Calu3 (cell line): Measurements from ENCODE around the gene DLGAP1. TPM values are rescaled to one million over a fixed set of nuclear protein-coding genes. Genes with fewer than 3 reads are reported as not detected.

Source experiments
- BruUV-seq: library from RNA; stranded (reverse); fragments of 400-500 nt; replicated peaks from 2 replicates; lab custom pipeline; 2021; lab: Mats Ljungman, UMichigan
- CTCF ChIA-PET: fragments of 300-600 bp; sonication (Branson Sonifier 250); formaldehyde crosslinking; loops from one replicate; lab custom pipeline; 2022; ENCODE audit warnings: antibody characterized with exemption; lab: Charles Lee
- DNase-seq: peaks from one replicate; pipeline ENCODE4 v3.0.0; 2022
- H3K27ac Mint-ChIP-seq: one replicate; pipeline ENCODE4 v1.8.0; 2022; ENCODE audit warnings: mixed read lengths; ENCODE audit not compliant: unreplicated experiment
- H3K27me3 Mint-ChIP-seq: one replicate; pipeline ENCODE4 v1.8.0; 2022; ENCODE audit warnings: mixed read lengths; ENCODE audit not compliant: unreplicated experiment
- H3K36me3 Mint-ChIP-seq: one replicate; pipeline ENCODE4 v1.8.0; 2022; ENCODE audit warnings: mild to moderate bottlenecking, moderate library complexity, mixed read lengths; ENCODE audit not compliant: insufficient read depth, unreplicated experiment
- H3K4me1 Mint-ChIP-seq: one replicate; pipeline ENCODE4 v1.8.0; 2022; ENCODE audit warnings: mild to moderate bottlenecking, low read depth, mixed read lengths; ENCODE audit not compliant: unreplicated experiment
- H3K4me3 Mint-ChIP-seq: one replicate; pipeline ENCODE4 v1.8.0; 2022; ENCODE audit warnings: mild to moderate bottlenecking, low read depth, moderate library complexity, mixed read lengths; ENCODE audit not compliant: unreplicated experiment
- H3K9me3 Mint-ChIP-seq: one replicate; pipeline ENCODE4 v1.8.0; 2022; ENCODE audit warnings: low read depth, mixed read lengths; ENCODE audit not compliant: unreplicated experiment
- intact Hi-C: fragments of 100-400 bp; cut with micrococcal nuclease; formaldehyde crosslinking; loops from one replicate; pipeline ENCODE4 v1.10.0; 2022; ENCODE audit not compliant: unreplicated experiment
- total RNA-seq: library from RNA; stranded (reverse); gene quantifications from 2 replicates; pipeline ENCODE4 v1.2.3, GENCODE V29; 2022
- TF ChIP-seq, protein P1 (sequence below): fragments of 200-600 bp; IDR thresholded peaks from one replicate; pipeline ENCODE4 v1.8.0; 2022; ENCODE audit warnings: antibody characterized with exemption; ENCODE audit not compliant: unreplicated experiment

DLGAP1 gene
- total RNA-seq, 1 experiment from 2014 or later, result 9.0 TPM

GRCh38 chr18:4406856-4407255, 48.3 kb downstream of the DLGAP1 start:
- no peak for DNase-seq
- TF ChIP-seq, protein P1, sequence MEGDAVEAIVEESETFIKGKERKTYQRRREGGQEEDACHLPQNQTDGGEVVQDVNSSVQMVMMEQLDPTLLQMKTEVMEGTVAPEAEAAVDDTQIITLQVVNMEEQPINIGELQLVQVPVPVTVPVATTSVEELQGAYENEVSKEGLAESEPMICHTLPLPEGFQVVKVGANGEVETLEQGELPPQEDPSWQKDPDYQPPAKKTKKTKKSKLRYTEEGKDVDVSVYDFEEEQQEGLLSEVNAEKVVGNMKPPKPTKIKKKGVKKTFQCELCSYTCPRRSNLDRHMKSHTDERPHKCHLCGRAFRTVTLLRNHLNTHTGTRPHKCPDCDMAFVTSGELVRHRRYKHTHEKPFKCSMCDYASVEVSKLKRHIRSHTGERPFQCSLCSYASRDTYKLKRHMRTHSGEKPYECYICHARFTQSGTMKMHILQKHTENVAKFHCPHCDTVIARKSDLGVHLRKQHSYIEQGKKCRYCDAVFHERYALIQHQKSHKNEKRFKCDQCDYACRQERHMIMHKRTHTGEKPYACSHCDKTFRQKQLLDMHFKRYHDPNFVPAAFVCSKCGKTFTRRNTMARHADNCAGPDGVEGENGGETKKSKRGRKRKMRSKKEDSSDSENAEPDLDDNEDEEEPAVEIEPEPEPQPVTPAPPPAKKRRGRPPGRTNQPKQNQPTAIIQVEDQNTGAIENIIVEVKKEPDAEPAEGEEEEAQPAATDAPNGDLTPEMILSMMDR, result no peak
- intact Hi-C loops, result no loop called here
- H3K27me3 Mint-ChIP-seq, result no peaks in the 10 kb centered on the region
- H3K36me3 Mint-ChIP-seq, result no peaks in the 10 kb centered on the region
- H3K4me1 Mint-ChIP-seq, result no peaks in the 10 kb centered on the region
- no peak overlapping the region for H3K27ac Mint-ChIP-seq
- peaks cover 3% of the 10 kb centered on the region for H3K9me3 Mint-ChIP-seq
- no TSS peak for BruUV-seq
- CTCF ChIA-PET, result no interaction called here
- no peak overlapping the region for H3K4me3 Mint-ChIP-seq

- Mint-ChIP-seq H3K36me3 (no peaks in the 10 kb centered on the region), H3K27ac (no peak overlapping the region), H3K4me3 (no peak overlapping the region), H3K27me3 (no peaks in the 10 kb centered on the region), H3K4me1 (peaks cover 2% of the 10 kb centered on the region), H3K9me3 (peaks cover 3% of the 10 kb centered on the region)
- DNase-seq, result no peak
- intact Hi-C loops, result no loop called here
- CTCF ChIA-PET, result no interaction called here
- no TSS peak for BruUV-seq
- TF ChIP-seq, protein P1, result no peak
Measured at GRCh38 chr18:4405965-4406364, 49.1 kb downstream of the DLGAP1 start.

- H3K4me1 Mint-ChIP-seq, result peaks cover 13% of the 10 kb centered on the region
Measured at GRCh38 chr18:4403836-4404235, 51.3 kb downstream of the DLGAP1 start.

GRCh38 chr18:4400911-4401310, 54.2 kb downstream of the DLGAP1 start:
- H3K9me3 Mint-ChIP-seq, result peaks cover 2% of the 10 kb centered on the region

More at GRCh38 chr18:4403836-4404235, 51.3 kb downstream of the DLGAP1 start:
- TF ChIP-seq, protein P1, result no peak
- CTCF ChIA-PET, result no interaction called here
- intact Hi-C loops, result no loop called here
- no TSS peak for BruUV-seq
- Mint-ChIP-seq H3K36me3 (no peaks in the 10 kb centered on the region), H3K27ac (no peak overlapping the region), H3K9me3 (no peaks in the 10 kb centered on the region), H3K4me3 (no peak overlapping the region), H3K27me3 (no peaks in the 10 kb centered on the region)
- DNase-seq, result no peak

More at GRCh38 chr18:4400911-4401310, 54.2 kb downstream of the DLGAP1 start:
- TF ChIP-seq, protein P1, result no peak
- Mint-ChIP-seq H3K27me3 (no peaks in the 10 kb centered on the region), H3K36me3 (no peaks in the 10 kb centered on the region), H3K4me3 (no peak overlapping the region), H3K4me1 (peaks cover 13% of the 10 kb centered on the region), H3K27ac (peak overlapping the region; percentile 66)
- CTCF ChIA-PET, result interaction anchor here (1.0 kb wide), 1 partner anchor 54 kb away, joined by 3 read pairs; no protein-coding TSS in a partner anchor
- DNase-seq, result no peak
- intact Hi-C loops, result no loop called here
- no TSS peak for BruUV-seq
